Mucosa of stomach (tissue), 1 donor: ENCODE data around the gene HBEGF.

Source experiments
- H3K27me3 ChIP-seq: one replicate; pipeline ENCODE4 v1.7.0; 2013; ENCODE audit warnings: mild to moderate bottlenecking, low read length; ENCODE audit not compliant: control insufficient read depth, insufficient read depth
- H3K36me3 ChIP-seq: one replicate; pipeline ENCODE4 v1.7.0; 2013; ENCODE audit warnings: low read length; ENCODE audit not compliant: control insufficient read depth, insufficient read depth
- H3K4me1 ChIP-seq: one replicate; pipeline ENCODE4 v1.7.0; 2013; ENCODE audit warnings: mild to moderate bottlenecking, low read length; ENCODE audit not compliant: control insufficient read depth, insufficient read depth
- H3K4me3 ChIP-seq: one replicate; pipeline ENCODE4 v1.7.0; 2013; ENCODE audit warnings: low read length
- H3K9ac ChIP-seq: one replicate; pipeline ENCODE4 v1.7.0; 2013; ENCODE audit warnings: mild to moderate bottlenecking, low read length, moderate library complexity
- H3K9me3 ChIP-seq: one replicate; pipeline ENCODE4 v1.7.0; 2013; ENCODE audit warnings: mild to moderate bottlenecking, low read length, moderate library complexity; ENCODE audit not compliant: control insufficient read depth
- donor health status: Pancreatic carcinoma.

HBEGF gene

GRCh38 chr5:140342896-140343295 is 3.5 kb downstream of the HBEGF start:
- no peaks in the 10 kb centered on the region for H3K9me3 ChIP-seq
- H3K4me3 ChIP-seq = no peak overlapping the region
- H3K4me1 ChIP-seq = peaks cover 54% of the 10 kb centered on the region
- peaks cover 13% of the 10 kb centered on the region for H3K36me3 ChIP-seq
- no peak overlapping the region for H3K9ac ChIP-seq
- H3K27me3 ChIP-seq = no peaks in the 10 kb centered on the region

GRCh38 chr5:140342287-140342686 is 4.1 kb downstream of the HBEGF start:
- no peak overlapping the region for H3K9ac ChIP-seq
- H3K27me3 ChIP-seq = no peaks in the 10 kb centered on the region
- no peaks in the 10 kb centered on the region for H3K9me3 ChIP-seq
- H3K4me3 ChIP-seq = no peak overlapping the region
- peaks cover 19% of the 10 kb centered on the region for H3K36me3 ChIP-seq
- H3K4me1 ChIP-seq = peaks cover 53% of the 10 kb centered on the region

- H3K4me3 ChIP-seq = no peak overlapping the region
- H3K27me3 ChIP-seq = no peaks in the 10 kb centered on the region
- peaks cover 47% of the 10 kb centered on the region for H3K4me1 ChIP-seq
- H3K9ac ChIP-seq = no peak overlapping the region
- H3K9me3 ChIP-seq = no peaks in the 10 kb centered on the region
- peaks cover 19% of the 10 kb centered on the region for H3K36me3 ChIP-seq
These were observed 4.8 kb downstream of the HBEGF start for GRCh38 chr5:140341591-140341990.

- Histone ChIP-seq H3K9me3 (no peaks in the 10 kb centered on the region), H3K9ac (no peak overlapping the region), H3K4me1 (peaks cover 47% of the 10 kb centered on the region), H3K27me3 (no peaks in the 10 kb centered on the region), H3K36me3 (peaks cover 26% of the 10 kb centered on the region), H3K4me3 (no peak overlapping the region)
These were observed 5.7 kb downstream of the HBEGF start for GRCh38 chr5:140340605-140341121.

- Histone ChIP-seq H3K27me3 (no peaks in the 10 kb centered on the region), H3K9ac (no peak overlapping the region), H3K4me3 (no peak overlapping the region), H3K36me3 (peaks cover 23% of the 10 kb centered on the region), H3K9me3 (no peaks in the 10 kb centered on the region), H3K4me1 (peaks cover 41% of the 10 kb centered on the region)
These were observed 6.8 kb downstream of the HBEGF start for GRCh38 chr5:140339636-140340035.

- Histone ChIP-seq H3K4me3 (no peak overlapping the region), H3K36me3 (peaks cover 26% of the 10 kb centered on the region), H3K27me3 (no peaks in the 10 kb centered on the region), H3K4me1 (peaks cover 34% of the 10 kb centered on the region), H3K9ac (no peak overlapping the region), H3K9me3 (no peaks in the 10 kb centered on the region)
These were observed 7.5 kb downstream of the HBEGF start for GRCh38 chr5:140338908-140339307.

GRCh38 chr5:140338336-140338735 is 8.1 kb downstream of the HBEGF start:
- Histone ChIP-seq H3K4me3 (no peak overlapping the region), H3K9me3 (no peaks in the 10 kb centered on the region), H3K9ac (no peak overlapping the region), H3K27me3 (no peaks in the 10 kb centered on the region), H3K4me1 (peaks cover 29% of the 10 kb centered on the region), H3K36me3 (peaks cover 28% of the 10 kb centered on the region)

- Histone ChIP-seq H3K27me3 (no peaks in the 10 kb centered on the region), H3K36me3 (peaks cover 28% of the 10 kb centered on the region), H3K4me1 (peaks cover 29% of the 10 kb centered on the region), H3K9me3 (no peaks in the 10 kb centered on the region), H3K9ac (no peak overlapping the region), H3K4me3 (no peak overlapping the region)
These were observed 8.5 kb downstream of the HBEGF start for GRCh38 chr5:140337880-140338279.

- peaks cover 31% of the 10 kb centered on the region for H3K4me1 ChIP-seq
- no peaks in the 10 kb centered on the region for H3K27me3 ChIP-seq
- no peak overlapping the region for H3K9ac ChIP-seq
- H3K9me3 ChIP-seq = no peaks in the 10 kb centered on the region
- H3K36me3 ChIP-seq = peaks cover 21% of the 10 kb centered on the region
- H3K4me3 ChIP-seq = no peak overlapping the region
These were observed 10.0 kb downstream of the HBEGF start for GRCh38 chr5:140336388-140336787.

- H3K4me1 ChIP-seq = peaks cover 22% of the 10 kb centered on the region
- H3K36me3 ChIP-seq = peaks cover 12% of the 10 kb centered on the region
- no peak overlapping the region for H3K4me3 ChIP-seq
- H3K9me3 ChIP-seq = no peaks in the 10 kb centered on the region
- H3K9ac ChIP-seq = no peak overlapping the region
- H3K27me3 ChIP-seq = no peaks in the 10 kb centered on the region
These were observed 14.8 kb downstream of the HBEGF start for GRCh38 chr5:140331638-140332037.

GRCh38 chr5:140329739-140330481 is 16.5 kb downstream of the HBEGF start:
- H3K4me3 ChIP-seq = no peak overlapping the region
- H3K9me3 ChIP-seq = no peaks in the 10 kb centered on the region
- H3K27me3 ChIP-seq = no peaks in the 10 kb centered on the region
- H3K36me3 ChIP-seq = peaks cover 6% of the 10 kb centered on the region
- peaks cover 22% of the 10 kb centered on the region for H3K4me1 ChIP-seq
- H3K9ac ChIP-seq = no peak overlapping the region

- Histone ChIP-seq H3K4me3 (no peak overlapping the region), H3K9ac (no peak overlapping the region), H3K36me3 (no peaks in the 10 kb centered on the region), H3K9me3 (no peaks in the 10 kb centered on the region), H3K27me3 (no peaks in the 10 kb centered on the region), H3K4me1 (peaks cover 31% of the 10 kb centered on the region)
These were observed 18.2 kb downstream of the HBEGF start for GRCh38 chr5:140328036-140328764.
